SK-N-SH treated with all-trans-retinoic acid at 6 μM for 48 hours (cell line): Measurements from ENCODE around the gene CBX1.

ENCODE experiments used
- CSRNP3 ChIP-seq: fragments of 250-450 bp; sonication (Bioruptor Pico); IDR thresholded peaks from 2 replicates; pipeline ENCODE4 v1.5.1; 2021; ENCODE audit warnings: mild to moderate bottlenecking, moderate library complexity
- PATZ1 ChIP-seq: fragments of 250-450 bp; sonication (Bioruptor Pico); IDR thresholded peaks from 2 replicates; pipeline ENCODE4 v1.8.0; 2020; ENCODE audit warnings: mild to moderate bottlenecking, moderate library complexity, borderline replicate concordance
- TCF4 ChIP-seq: fragments of 250-450 bp; sonication (Bioruptor Pico); IDR thresholded peaks from 2 replicates; pipeline ENCODE4 v1.8.0; 2021; ENCODE audit warnings: mild to moderate bottlenecking, moderate library complexity, borderline replicate concordance
- ZNF565 ChIP-seq: fragments of 450-650 bp; formaldehyde crosslinking; conservative IDR thresholded peaks from 2 replicates; pipeline ENCODE4 v1.5.0; 2020; ENCODE audit warnings: low read depth, mild to moderate bottlenecking, moderate library complexity
- ZNF8 ChIP-seq: fragments of 450-650 bp; formaldehyde crosslinking; IDR thresholded peaks from 2 replicates; pipeline ENCODE4 v1.5.0; 2020; ENCODE audit warnings: mild to moderate bottlenecking, moderate library complexity

- TF ChIP-seq ZNF8 (CRISPR knock-in tag) (no peak), TCF4 (CRISPR knock-in tag) (no peak), CSRNP3 (no peak), PATZ1 (no peak), ZNF565 (CRISPR knock-in tag) (no peak)
Observed at GRCh38 chr17:48074322-48075081, 26.8 kb downstream of the CBX1 start.
